Spleen (tissue), 11 donors: ENCODE measurements around the gene TBC1D3I. TPM values are rescaled to one million over a fixed set of nuclear protein-coding genes. Genes with fewer than 3 reads are reported as not detected.
"Not testable (repeated sequence)": the region's sequence is repeated elsewhere in the genome, so short reads cannot be mapped to it uniquely, and the experiment has no call there.

Experiments
- DNase-seq: peaks from one replicate; pipeline ENCODE4 v3.0.0-alpha.2; 2020
- H3K27ac ChIP-seq, 8 donors: fragments of 200-600 bp; sonication (generic) in 7 of 8; 1 replicate in 4 of 8; 2 replicates in 4 of 8; pipeline versions ENCODE4 v1.5.0 to v1.8.0; 2016 to 2021; ENCODE audit warnings: inconsistent platforms in 4 of 8, mild to moderate bottlenecking in 4 of 8, moderate library complexity in 1 of 8
- H3K27me3 ChIP-seq, 7 donors: fragments of 200-600 bp; sonication (generic) in 6 of 7; replicated peaks in 1 of 7; 1 replicate in 4 of 7; 2 replicates in 3 of 7; pipeline versions ENCODE4 v1.5.0 to v1.8.0; 2016 to 2021; ENCODE audit warnings: inconsistent platforms in 3 of 7, mild to moderate bottlenecking in 1 of 7
- H3K36me3 ChIP-seq, 6 donors: fragments of 200-600 bp; sonication (generic) in 5 of 6; 1 replicate in 4 of 6; 2 replicates in 2 of 6; pipeline versions ENCODE4 v1.5.0 to v1.8.0; 2016 to 2021; ENCODE audit warnings: inconsistent platforms in 2 of 6
- H3K4me1 ChIP-seq, 6 donors: fragments of 200-600 bp; sonication (generic) in 5 of 6; 1 replicate in 3 of 6; 2 replicates in 3 of 6; pipeline versions ENCODE4 v1.5.0 to v1.8.0; 2016 to 2021; ENCODE audit warnings: inconsistent platforms in 3 of 6
- H3K4me3 ChIP-seq, 8 donors: fragments of 200-600 bp; sonication (generic) in 7 of 8; 1 replicate in 4 of 8; 2 replicates in 4 of 8; pipeline versions ENCODE4 v1.5.0 to v1.8.0; 2016 to 2021; ENCODE audit warnings: inconsistent platforms in 4 of 8, mild to moderate bottlenecking in 4 of 8, moderate library complexity in 2 of 8
- H3K9me3 ChIP-seq, 8 donors: fragments of 200-600 bp; sonication (generic) in 7 of 8; 1 replicate in 4 of 8; 2 replicates in 4 of 8; pipeline versions ENCODE4 v1.5.0 to v1.8.0; 2016 to 2021; ENCODE audit warnings: inconsistent platforms in 4 of 8
- CTCF ChIP-seq, 11 experiments: fragments of 200-600 bp in 7 of 11; fragments of 450-650 bp in 4 of 11; sonication (generic) in 4 of 11; IDR thresholded peaks in 8 of 11; conservative IDR thresholded peaks in 3 of 11; 1 replicate in 7 of 11; 2 replicates in 4 of 11; pipeline versions ENCODE4 v1.4.0 to v1.8.0; 2016 to 2021; ENCODE audit warnings: antibody characterized with exemption in 11 of 11, inconsistent platforms in 4 of 11, mild to moderate bottlenecking in 1 of 11
- POLR2A ChIP-seq, 3 donors: fragments of 450-650 bp; IDR thresholded peaks; one replicate each; pipeline ENCODE4 v1.5.1; 2017; ENCODE audit warnings: antibody characterized with exemption in 3 of 3, mild to moderate bottlenecking in 1 of 3
- POLR2AphosphoS5 ChIP-seq, 3 donors: sonication (generic); formaldehyde crosslinking; IDR thresholded peaks; one replicate each; pipeline ENCODE4 v1.5.1; 2017; ENCODE audit warnings: antibody characterized with exemption in 3 of 3
- WGBS, 5 donors: extraction: QIAGEN DNeasy Blood & Tissue Kit in 3 of 5; methylation state at CpG; one replicate each; pipeline versions ENCODE4 v1.1.5 to v1.1.7; 2013 to 2018; 5-methylcytosine and 5-hydroxymethylcytosine counted together
- intact Hi-C: fragments of 100-400 bp; cut with DNase I; formaldehyde crosslinking; loops from one replicate; pipeline ENCODE4 v1.15.0; 2023; ENCODE audit warnings: low total_unique reads
- polyA plus RNA-seq, 3 donors: library from polyadenylated mRNA; stranded (reverse); fragments of 200-250 nt; gene quantifications; one replicate each; pipeline ENCODE4 v1.2.1, GENCODE V29; 2013
- total RNA-seq, 7 donors: library from RNA; depleted of rRNA in 3 of 7; stranded (reverse); fragments of >200 nt in 3 of 7; fragmentation: NEBNext Ultra II Directional in 4 of 7; extraction: Animal tissue kit (Norgen Biotek cat#: 25700) in 4 of 7; gene quantifications; one replicate each; pipeline versions ENCODE4 v1.1.0 to v1.2.1, GENCODE V29; 2016 to 2021
- donor health status: healthy with polysubstance abuse.
- donor health status: DM: no; HTN: no; CAD: no; lungs with moderate emphysema.
- donor health status: DM: no; HTN: no; CAD: no.
- donor health status: Bipolar disorder and iron deficiency.
- donor health status: healthy.
- donor health status: DM: no; HTN: no; CAD: no.
- donor health status: DM: yes; HTN: yes; CAD: no.

The TBC1D3I gene
- total and polyA plus RNA-seq, 10 donors, result 0.10 to 1.1 (median 0.36) TPM; not detected in 2

GRCh38 chr17:36215406-36216308, 48.7 kb downstream of the TBC1D3I start:
- peaks cover 0 to 18% (median 5%) of the 10 kb centered on the region in 8 donors for H3K9me3 ChIP-seq
- peaks cover 0 to 54% (median 22%) of the 10 kb centered on the region in 6 donors for H3K4me1 ChIP-seq
- DNase-seq, intact Hi-C loops, H3K4me3 ChIP-seq, H3K36me3 ChIP-seq: not testable (repeated sequence)
- H3K27me3 ChIP-seq, result peaks cover 0 to 14% (median 0%) of the 10 kb centered on the region in 7 donors
- peak overlapping the region in 3 of 8 donors; percentile 4 to 50 (median 11) for H3K27ac ChIP-seq
- 64 to 77% (median 69%) methylated on average over 6 to 7 of the region's 7 CpGs for WGBS, 5 donors

GRCh38 chr17:36214918-36215317, 49.5 kb downstream of the TBC1D3I start:
- intact Hi-C loops, result no loop called here
- Histone ChIP-seq H3K4me3 (no peak overlapping the region), H3K36me3 (no peaks in the 10 kb centered on the region), H3K4me1 (peaks cover 0 to 61% (median 29%) of the 10 kb centered on the region in 6 donors), H3K27ac (peak overlapping the region in 3 of 8 donors; percentile 4 to 50 (median 11)), H3K27me3 (peaks cover 0 to 14% (median 0%) of the 10 kb centered on the region in 7 donors), H3K9me3 (peaks cover 0 to 18% (median 5%) of the 10 kb centered on the region in 8 donors)
- TF ChIP-seq CTCF (IDR thresholded peaks at IDR 0.05 in 8 of 11, conservative IDR thresholded peaks at IDR 0.05 in 3 of 11) (no peak), POLR2AphosphoS5 (IDR thresholded peaks at IDR 0.05) (no peak), POLR2A (IDR thresholded peaks at IDR 0.05) (no peak)
- DNase-seq, result no peak

- Histone ChIP-seq H3K4me1 (peaks cover 0 to 69% (median 33%) of the 10 kb centered on the region in 6 donors), H3K27me3 (peaks cover 0 to 14% (median 0%) of the 10 kb centered on the region in 7 donors), H3K27ac (peak overlapping the region in 4 of 8 donors; percentile 39 to 79 (median 74)), H3K36me3 (no peaks in the 10 kb centered on the region), H3K9me3 (peaks cover 0 to 11% (median 4%) of the 10 kb centered on the region in 8 donors), H3K4me3 (no peak overlapping the region)
- DNase-seq, result no peak
- intact Hi-C loops, result no loop called here
- TF ChIP-seq POLR2AphosphoS5 (IDR thresholded peaks at IDR 0.05) (no peak), POLR2A (IDR thresholded peaks at IDR 0.05) (no peak)
- WGBS, 5 donors, result 71 to 98% (median 89%) methylated on average over 3 of the region's 3 CpGs
Measured at GRCh38 chr17:36213695-36214094, 50.7 kb downstream of the TBC1D3I start.

- peak overlapping the region in 5 of 8 donors; percentile 36 to 79 (median 70) for H3K27ac ChIP-seq
Measured at GRCh38 chr17:36212966-36213365, 51.4 kb downstream of the TBC1D3I start.

More at GRCh38 chr17:36212966-36213365, 51.4 kb downstream of the TBC1D3I start:
- Histone ChIP-seq H3K4me3 (peak overlapping the region in 1 of 8 donors; percentile 40), H3K9me3 (peaks cover 0 to 4% (median under 1%) of the 10 kb centered on the region in 8 donors), H3K27me3 (peaks cover 0 to 11% (median 0%) of the 10 kb centered on the region in 7 donors), H3K36me3 (no peaks in the 10 kb centered on the region), H3K4me1 (peaks cover 0 to 69% (median 33%) of the 10 kb centered on the region in 6 donors)
- DNase-seq, result no peak
- 75 to 83% (median 81%) methylated on average over 3 of the region's 3 CpGs for WGBS, 5 donors
- intact Hi-C loops, result no loop called here
- TF ChIP-seq POLR2AphosphoS5 (IDR thresholded peaks at IDR 0.05), result no peak
- no peak for TF ChIP-seq POLR2A (IDR thresholded peaks at IDR 0.05)
- no peak for TF ChIP-seq CTCF (IDR thresholded peaks at IDR 0.05 in 8 of 11, conservative IDR thresholded peaks at IDR 0.05 in 3 of 11)
